GM03348 (cell line): ENCODE results near the gene KLHDC7B.
A peak's percentile ranks its signal among the peaks of the same experiment; 100 is the strongest.

Experiments used
- DNase-seq: peaks from one replicate; pipeline ENCODE4 v3.0.0; 2012; ENCODE audit warnings: low spot score

The KLHDC7B gene

DNA sequence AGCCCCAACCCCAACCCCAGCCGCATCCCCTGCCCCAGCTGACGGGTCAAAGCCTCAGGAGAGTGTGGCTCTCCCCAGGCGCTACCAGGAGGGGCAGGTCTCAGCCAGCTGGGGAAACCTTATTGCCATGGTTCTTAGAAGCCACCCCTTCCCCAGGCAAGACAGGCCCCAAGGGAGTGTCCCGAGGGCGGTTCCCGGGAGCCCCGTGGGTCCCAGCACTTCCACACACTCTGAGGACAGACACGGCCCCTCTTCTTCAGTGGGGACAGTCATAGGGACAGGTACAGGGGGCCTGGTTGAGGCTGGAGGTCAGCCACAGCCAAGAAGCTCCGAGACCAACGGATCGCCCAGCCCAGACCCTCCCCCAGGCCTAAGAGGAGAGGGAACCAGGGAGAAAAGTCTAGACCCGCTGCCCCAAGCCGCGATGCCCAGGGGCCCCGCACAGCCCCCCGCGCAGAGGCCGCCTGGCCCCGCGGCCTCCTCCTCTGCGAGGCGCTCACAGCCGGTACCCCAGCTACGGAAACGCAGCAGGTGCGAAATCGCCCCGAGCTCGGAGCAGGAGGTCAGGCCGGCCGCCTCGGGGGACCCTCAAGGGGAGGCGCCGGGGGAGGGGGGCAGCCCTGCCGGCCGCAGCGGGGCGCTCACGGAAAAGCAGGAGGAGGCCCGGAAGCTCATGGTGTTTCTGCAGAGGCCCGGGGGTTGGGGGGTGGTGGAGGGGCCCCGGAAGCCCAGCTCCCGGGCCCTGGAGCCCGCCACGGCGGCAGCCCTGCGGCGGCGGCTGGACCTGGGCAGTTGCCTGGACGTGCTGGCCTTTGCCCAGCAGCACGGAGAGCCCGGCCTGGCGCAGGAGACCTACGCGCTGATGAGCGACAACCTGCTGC, 2.6 kb downstream of the KLHDC7B start:
- DNase-seq, result no peak

GRCh38 chr22:50548921-50549790, 3.5 kb downstream of the KLHDC7B start:
- peak; percentile 18 for DNase-seq

DNA sequence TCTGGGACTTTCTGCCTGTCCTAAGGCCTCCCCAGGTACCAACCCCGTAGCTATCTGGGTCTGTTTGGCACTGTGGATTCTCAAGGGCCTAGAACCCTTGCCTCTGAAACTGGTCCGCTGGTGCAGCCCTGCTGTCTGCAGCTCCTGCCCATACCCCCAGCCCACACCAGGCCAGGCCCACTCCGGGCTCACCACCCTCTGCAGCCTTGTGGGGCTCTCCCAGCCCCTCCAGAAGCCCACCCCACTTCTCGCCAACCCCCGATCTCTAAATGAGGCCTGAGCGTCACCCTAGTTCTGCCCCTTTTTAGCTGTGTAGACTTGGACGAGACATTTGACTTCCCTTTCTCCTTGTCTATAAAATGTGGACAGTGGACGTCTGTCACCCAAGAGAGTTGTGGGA, 4.7 kb downstream of the KLHDC7B start:
- no peak for DNase-seq

DNA sequence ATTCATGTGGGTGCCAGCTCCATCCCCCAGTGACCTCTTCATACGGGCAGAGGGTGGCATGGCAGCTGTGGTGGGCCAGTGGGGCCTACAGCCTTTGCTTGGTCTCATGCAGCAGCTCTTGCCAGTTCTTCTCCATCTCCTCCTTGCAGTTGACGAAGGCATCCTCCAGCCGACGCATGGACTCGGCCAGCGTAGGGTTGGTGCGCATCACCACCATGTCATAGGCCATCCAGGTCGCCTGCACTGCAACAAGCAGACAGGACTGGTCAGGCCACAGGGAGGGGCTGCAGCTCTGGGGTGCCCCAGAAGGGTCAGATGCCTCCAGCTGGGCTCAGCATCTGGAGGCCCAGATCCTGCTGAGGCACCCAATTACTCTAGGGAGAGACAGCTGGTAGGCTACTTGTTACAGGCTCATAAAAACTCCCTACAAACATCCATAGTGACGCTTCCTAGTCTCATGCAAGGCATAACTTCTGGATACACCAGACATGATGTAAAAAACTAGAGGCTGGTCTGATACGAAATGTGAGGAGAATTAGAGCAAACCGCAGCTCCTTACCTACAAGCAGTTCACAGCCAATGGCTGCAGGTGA, 5.6 kb downstream of the KLHDC7B start:
- DNase-seq, result no peak

DNA sequence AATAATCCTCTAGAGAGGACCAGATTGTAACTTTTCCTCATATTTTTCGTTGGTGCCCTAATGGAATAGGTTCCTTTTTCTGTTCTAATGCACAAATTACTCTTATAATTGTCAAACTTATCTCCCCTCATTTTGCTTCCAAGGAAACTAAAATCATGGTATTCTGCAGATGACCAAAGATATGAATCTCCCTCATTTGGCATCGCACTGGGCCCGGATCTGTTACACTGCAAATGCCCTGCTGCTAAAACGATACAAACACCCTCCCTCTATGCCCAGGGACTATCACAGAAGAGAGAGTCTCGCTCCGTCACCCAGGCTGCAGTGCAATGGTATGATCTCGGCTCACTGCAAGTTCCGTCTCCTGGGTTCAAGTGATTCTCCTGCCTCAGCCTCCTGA, 7.6 kb downstream of the KLHDC7B start:
- no peak for DNase-seq

GRCh38 chr22:50556703-50557102, 11.0 kb downstream of the KLHDC7B start:
- DNase-seq, result no peak

DNA sequence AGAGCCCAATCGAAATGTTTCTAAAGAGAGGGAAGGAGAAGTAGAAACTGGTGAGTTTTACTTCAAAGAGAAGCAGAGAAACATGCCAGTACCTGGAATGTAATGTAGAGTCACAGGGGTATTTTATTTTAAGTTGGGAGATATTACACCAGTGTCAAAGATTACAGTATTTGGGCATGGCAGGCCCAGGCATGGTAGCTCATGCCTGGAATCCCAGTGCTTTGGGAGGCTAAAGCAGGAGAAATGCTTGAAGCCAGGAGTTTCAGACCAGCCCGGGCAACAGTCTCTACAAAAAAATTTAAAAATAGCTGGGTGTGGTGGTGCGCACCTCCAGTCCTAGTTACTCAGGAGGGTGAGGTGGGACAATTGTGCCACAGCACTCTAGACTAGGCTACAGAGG, 14.3 kb downstream of the KLHDC7B start:
- DNase-seq, result no peak

- no peak for DNase-seq
Observed at GRCh38 chr22:50561401-50562358, 16.0 kb downstream of the KLHDC7B start.

GRCh38 chr22:50562523-50563412, 17.1 kb downstream of the KLHDC7B start, which contains the start of gene SYCE3:
TSS of gene SYCE3 (minus strand) at chr22:50562919. CDS start at chr22:50556405, 6,514 bp downstream.
- peak; percentile 97 for DNase-seq

DNA sequence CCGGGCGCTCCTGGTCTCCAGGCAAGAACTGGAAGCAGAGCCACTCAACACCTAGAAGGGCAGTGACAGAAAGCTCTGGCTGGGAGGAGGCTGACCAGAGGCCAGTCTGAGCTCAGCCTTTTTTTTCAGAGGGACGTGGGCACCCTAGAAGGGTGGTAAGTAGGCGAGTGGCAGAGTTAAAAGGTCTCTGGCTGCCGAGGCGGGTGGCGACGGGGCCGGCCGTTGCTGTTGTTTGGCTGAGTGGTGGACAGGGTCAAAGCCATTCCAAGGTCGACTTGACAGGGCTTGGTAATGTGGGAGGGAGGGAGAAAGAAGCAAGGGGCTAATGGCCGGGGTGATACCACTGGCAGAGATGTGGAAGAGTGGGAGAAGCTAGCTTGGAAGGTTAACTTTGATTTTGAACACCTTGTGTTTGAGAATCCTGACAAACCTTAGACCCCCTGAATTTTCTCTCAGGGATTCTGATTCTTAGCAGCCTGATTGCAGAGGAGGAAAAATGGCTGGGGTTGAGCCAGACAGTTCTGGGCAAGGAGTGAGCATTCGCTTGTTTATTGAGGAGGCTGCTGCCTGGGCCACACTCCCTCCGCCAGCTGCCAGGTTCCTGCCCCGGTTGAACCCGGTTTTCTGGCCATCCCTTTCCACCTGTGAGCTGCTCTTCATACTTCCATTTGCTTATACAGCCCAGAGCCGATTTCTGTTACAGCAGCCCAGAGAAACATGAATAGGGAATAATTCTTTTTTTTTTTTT, 17.9 kb downstream of the KLHDC7B start:
- DNase-seq, result no peak

DNA sequence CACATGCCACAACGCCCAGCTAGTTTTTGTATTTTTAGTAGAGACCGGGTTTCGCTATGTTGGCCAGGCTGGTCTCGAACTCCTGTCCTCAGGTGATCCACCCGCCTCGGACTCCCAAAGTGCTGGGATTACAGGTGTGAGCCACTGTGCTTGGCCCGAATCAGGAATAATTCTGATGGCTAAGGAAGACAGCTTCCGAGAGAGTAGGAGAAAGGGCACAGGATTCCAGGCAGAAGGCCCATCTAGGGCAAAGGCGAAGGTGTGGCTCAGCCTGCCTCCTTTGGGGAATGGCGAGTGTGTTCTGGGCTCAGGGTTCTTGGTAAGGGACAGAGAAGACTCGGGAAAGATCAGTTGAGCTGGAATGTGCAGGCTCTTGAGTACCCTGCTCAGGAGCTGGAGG, 18.6 kb downstream of the KLHDC7B start:
- DNase-seq, result no peak

GRCh38 chr22:50567721-50568252, 22.1 kb downstream of the KLHDC7B start:
- DNase-seq, result no peak

- DNase-seq, result no peak
Observed at GRCh38 chr22:50568626-50569025, 22.9 kb downstream of the KLHDC7B start.

- DNase-seq, result no peak
Observed at GRCh38 chr22:50569041-50569459, 23.4 kb downstream of the KLHDC7B start.

- DNase-seq, result no peak
Observed at GRCh38 chr22:50569896-50570535, 24.3 kb downstream of the KLHDC7B start.

- no peak for DNase-seq
Observed at GRCh38 chr22:50570861-50571260, 25.2 kb downstream of the KLHDC7B start.

DNA sequence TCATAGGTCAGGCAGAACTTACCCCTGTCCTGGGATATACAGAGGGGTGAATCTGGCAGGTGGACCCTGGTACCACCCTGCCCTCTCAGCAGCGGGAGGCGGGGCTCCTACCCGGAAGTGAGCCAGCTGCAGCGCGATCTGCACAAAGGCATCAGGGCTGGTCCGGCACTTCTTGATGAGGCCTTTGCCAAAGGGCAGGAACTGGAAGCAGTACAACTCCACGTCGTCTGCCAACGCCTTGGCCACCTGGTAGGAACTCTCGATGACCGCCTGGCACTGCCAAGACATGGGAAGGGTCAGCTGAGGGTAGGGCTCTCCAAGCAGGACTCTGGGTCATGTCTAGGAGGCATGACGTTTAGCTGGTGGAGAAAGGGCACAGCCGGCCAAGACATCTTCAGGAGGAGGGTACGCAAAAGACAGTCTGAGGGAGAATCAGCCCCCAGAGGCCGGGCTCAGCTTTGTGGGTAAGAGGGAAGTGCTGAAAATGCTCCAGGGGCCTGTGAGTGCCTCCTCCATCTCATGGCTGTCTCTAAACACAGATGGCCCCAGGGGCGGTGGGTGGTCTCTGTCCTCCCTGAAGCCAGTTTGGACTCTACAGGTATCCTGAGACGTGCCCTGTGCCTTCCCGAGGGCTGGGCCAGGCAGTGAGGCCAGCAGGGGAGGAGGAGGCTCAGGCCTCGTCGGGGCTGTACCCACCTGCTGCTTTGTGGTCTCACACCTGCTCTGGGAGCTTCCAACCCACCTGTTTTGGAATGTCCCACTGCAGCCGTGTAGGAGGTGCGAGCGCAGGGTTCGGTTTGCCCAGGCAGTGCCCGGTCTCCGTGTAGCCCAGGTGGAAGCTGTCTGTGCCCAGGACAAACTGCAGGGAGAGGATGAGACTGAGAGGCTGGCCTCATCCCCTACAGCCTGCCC, 25.8 kb downstream of the KLHDC7B start:
- no peak for DNase-seq

DNA sequence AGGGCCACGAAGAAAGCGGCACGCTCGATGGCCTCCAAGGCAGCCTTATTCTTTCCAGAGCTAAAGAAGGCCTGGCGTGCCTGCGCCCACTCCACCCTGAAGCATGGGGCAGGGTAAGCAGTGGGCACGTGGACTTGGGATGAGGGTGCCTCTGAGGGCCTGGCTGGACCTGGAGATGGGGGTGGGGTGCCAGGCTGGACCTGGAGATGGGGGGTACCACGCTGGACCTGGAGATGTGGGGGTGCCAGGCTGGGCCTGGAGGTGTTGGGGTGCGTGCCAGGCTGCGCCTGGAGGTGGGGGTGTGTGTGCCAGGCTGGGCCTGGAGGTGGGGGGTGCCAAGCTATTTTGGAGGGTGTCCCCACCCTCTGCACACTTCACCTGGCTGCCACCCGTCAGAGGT, 27.3 kb downstream of the KLHDC7B start:
- DNase-seq, result no peak
